Measurements from ENCODE around the gene BBS9. TPM values are rescaled to one million over a fixed set of nuclear protein-coding genes. Genes with fewer than 3 reads are reported as not detected.

Gene BBS9
- polyA plus RNA-seq, 1 donor from 2014 or later = 9.8 TPM

- Histone ChIP-seq H3F3A (ENCODE audit: insufficient read depth, low read length, poor library complexity, severe bottlenecking) (no peaks in the 10 kb centered on the region), H3K9ac (ENCODE audit: low read length) (no peak overlapping the region), H3K36me3 (ENCODE audit: insufficient read depth, low read length) (no peaks in the 10 kb centered on the region), H3K4me3 (ENCODE audit: low read length) (no peak overlapping the region), H3K9me2 (ENCODE audit: insufficient read depth, low read length) (no peaks in the 10 kb centered on the region), H3K9me3 (ENCODE audit: low read length) (no peaks in the 10 kb centered on the region), H3K27me3 (ENCODE audit: insufficient read depth, low read depth, low read length) (no peaks in the 10 kb centered on the region), H3K27ac (ENCODE audit: low read length) (no peak overlapping the region), H3K79me2 (replicated peaks; ENCODE audit: insufficient read depth, low read length) (no peaks in the 10 kb centered on the region), H4K20me1 (ENCODE audit: insufficient read depth) (no peaks in the 10 kb centered on the region), H2AFZ (ENCODE audit: low read depth, low read length) (no peak overlapping the region), H3K4me2 (ENCODE audit: low read length) (no peak overlapping the region)
- TF ChIP-seq RAD21 (conservative IDR thresholded peaks at IDR 0.05) (no peak), EZH2 (IDR thresholded peaks at IDR 0.05; ENCODE audit: borderline replicate concordance, insufficient read depth, low read length, poor library complexity, severe bottlenecking) (no peak), REST (IDR thresholded peaks at IDR 0.05; ENCODE audit: borderline replicate concordance) (no peak), MXI1 (conservative IDR thresholded peaks at IDR 0.05; ENCODE audit: poor library complexity, severe bottlenecking) (no peak), SMC3 (conservative IDR thresholded peaks at IDR 0.05; ENCODE audit: poor library complexity) (no peak), CTCF (IDR thresholded peaks at IDR 0.05; ENCODE audit: poor library complexity, severe bottlenecking) (no peak), TAF1 (IDR thresholded peaks at IDR 0.05; ENCODE audit: low read depth) (no peak), POLR2AphosphoS5 (IDR thresholded peaks at IDR 0.05) (no peak), EP300 (conservative IDR thresholded peaks at IDR 0.05; ENCODE audit: poor library complexity, severe bottlenecking) (no peak)
These were observed 367.7 kb downstream of the BBS9 start for GRCh38 chr7:33497051-33497450.

GRCh38 chr7:33500703-33501701, 371.6 kb downstream of the BBS9 start:
- Histone ChIP-seq H3K27me3 (ENCODE audit: insufficient read depth, low read depth, low read length) (no peaks in the 10 kb centered on the region), H3K36me3 (ENCODE audit: insufficient read depth, low read length) (no peaks in the 10 kb centered on the region), H3K9me2 (ENCODE audit: insufficient read depth, low read length) (no peaks in the 10 kb centered on the region), H4K20me1 (ENCODE audit: insufficient read depth) (no peaks in the 10 kb centered on the region), H3K4me2 (ENCODE audit: low read length) (no peak overlapping the region), H3K9me3 (ENCODE audit: low read length) (no peaks in the 10 kb centered on the region), H2AFZ (ENCODE audit: low read depth, low read length) (no peak overlapping the region), H3K4me3 (ENCODE audit: low read length) (no peak overlapping the region), H3K9ac (ENCODE audit: low read length) (no peak overlapping the region), H3K27ac (ENCODE audit: low read length) (no peak overlapping the region), H3F3A (ENCODE audit: insufficient read depth, low read length, poor library complexity, severe bottlenecking) (no peaks in the 10 kb centered on the region), H3K79me2 (replicated peaks; ENCODE audit: insufficient read depth, low read length) (no peaks in the 10 kb centered on the region)
- TF ChIP-seq POLR2AphosphoS5 (IDR thresholded peaks at IDR 0.05) (no peak), EP300 (conservative IDR thresholded peaks at IDR 0.05; ENCODE audit: poor library complexity, severe bottlenecking) (no peak), CTCF (IDR thresholded peaks at IDR 0.05; ENCODE audit: poor library complexity, severe bottlenecking) (no peak), MXI1 (conservative IDR thresholded peaks at IDR 0.05; ENCODE audit: poor library complexity, severe bottlenecking) (no peak), EZH2 (IDR thresholded peaks at IDR 0.05; ENCODE audit: borderline replicate concordance, insufficient read depth, low read length, poor library complexity, severe bottlenecking) (no peak), TAF1 (IDR thresholded peaks at IDR 0.05; ENCODE audit: low read depth) (no peak), SMC3 (conservative IDR thresholded peaks at IDR 0.05; ENCODE audit: poor library complexity) (no peak), RAD21 (conservative IDR thresholded peaks at IDR 0.05) (no peak), REST (IDR thresholded peaks at IDR 0.05; ENCODE audit: borderline replicate concordance) (no peak)

Data from neural cell (in vitro differentiated cells).